NCI-H2227 (cell line): Measurements from ENCODE around the gene PINK1.
"Not testable (repeated sequence)": the region's sequence is repeated elsewhere in the genome, so short reads cannot be mapped to it uniquely, and the experiment has no call there.

Experiments
- DNase-seq: peaks from one replicate; lab custom pipeline; 2025; ENCODE audit not compliant: unreplicated experiment; lab: John Stamatoyannopoulos, UW

PINK1 gene

DNA sequence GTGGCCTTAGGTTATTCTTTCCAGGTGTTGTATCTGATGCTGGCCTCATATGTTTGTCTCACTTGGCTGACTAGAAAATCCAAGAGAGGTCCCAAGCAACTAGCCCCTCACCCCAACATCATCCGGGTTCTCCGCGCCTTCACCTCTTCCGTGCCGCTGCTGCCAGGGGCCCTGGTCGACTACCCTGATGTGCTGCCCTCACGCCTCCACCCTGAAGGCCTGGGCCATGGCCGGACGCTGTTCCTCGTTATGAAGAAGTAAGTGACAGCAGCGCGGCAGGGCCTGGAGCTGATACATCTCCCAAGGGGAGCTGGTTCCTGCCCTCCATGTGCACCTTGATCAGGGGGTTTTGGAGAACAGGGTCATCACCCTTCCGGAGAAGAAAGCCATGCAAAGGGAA, 11.2 kb downstream of the PINK1 start:
- DNase-seq: no peak

- DNase-seq: no peak
These were observed 12.2 kb downstream of the PINK1 start for GRCh38 chr1:20645414-20645813.

GRCh38 chr1:20648438-20648837, 15.2 kb downstream of the PINK1 start:
- DNase-seq: no peak

DNA sequence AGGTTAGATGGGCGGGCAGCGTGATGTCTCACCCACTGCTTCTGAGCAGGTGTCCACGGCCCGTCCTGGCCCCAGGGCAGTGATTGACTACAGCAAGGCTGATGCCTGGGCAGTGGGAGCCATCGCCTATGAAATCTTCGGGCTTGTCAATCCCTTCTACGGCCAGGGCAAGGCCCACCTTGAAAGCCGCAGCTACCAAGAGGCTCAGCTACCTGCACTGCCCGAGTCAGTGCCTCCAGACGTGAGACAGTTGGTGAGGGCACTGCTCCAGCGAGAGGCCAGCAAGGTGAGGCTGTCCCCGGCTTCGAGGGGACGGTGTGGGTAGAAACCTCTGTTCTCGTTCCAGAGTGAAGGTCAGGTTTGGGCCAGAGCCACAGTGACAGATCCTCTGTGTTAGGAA, 15.7 kb downstream of the PINK1 start:
- DNase-seq: no peak

GRCh38 chr1:20652300-20652699, 19.0 kb downstream of the PINK1 start:
- no peak for DNase-seq

GRCh38 chr1:20654104-20654690, 20.9 kb downstream of the PINK1 start:
- no peak for DNase-seq

GRCh38 chr1:20657024-20657423, 23.8 kb downstream of the PINK1 start:
- DNase-seq: no peak

- DNase-seq: no peak
These were observed 25.1 kb downstream of the PINK1 start for GRCh38 chr1:20658166-20658915.

DNA sequence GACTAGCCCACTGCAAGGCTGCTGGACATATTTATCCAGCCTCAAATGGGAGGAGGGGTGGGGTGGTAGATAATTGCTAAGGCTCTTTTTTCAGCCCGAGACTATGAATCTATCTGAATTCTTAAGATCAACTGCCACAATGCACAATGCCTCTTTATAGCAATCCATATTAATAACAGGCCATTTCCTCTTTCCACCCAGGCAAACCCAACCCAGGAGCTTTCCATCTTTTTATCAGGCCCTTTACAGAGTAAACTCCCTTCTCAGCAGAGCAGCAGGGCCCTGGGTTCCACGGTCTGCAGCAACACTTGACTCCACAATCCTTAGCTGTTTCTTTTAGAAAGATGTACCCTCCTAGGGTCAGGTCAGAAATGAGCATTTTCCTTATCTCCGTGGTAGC, 27.1 kb downstream of the PINK1 start:
- no peak for DNase-seq

DNA sequence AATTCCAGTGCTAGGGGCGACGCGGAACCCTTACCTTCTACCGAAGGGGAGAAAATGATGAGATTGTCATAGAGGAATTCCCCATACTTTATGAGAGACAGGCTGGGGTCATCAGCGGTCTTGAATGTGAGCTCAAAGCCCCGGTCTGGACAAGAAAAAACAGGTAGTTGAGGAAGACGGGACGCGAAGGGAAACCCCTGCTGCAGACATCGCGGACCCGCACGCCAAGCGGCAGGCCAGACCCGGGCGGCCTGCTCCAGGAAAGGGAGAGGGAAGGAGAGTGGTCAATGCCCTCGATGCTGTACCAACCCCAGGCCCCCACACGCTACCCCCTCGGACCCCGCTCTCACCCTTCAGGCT, 27.6 kb downstream of the PINK1 start:
- no peak for DNase-seq

DNA sequence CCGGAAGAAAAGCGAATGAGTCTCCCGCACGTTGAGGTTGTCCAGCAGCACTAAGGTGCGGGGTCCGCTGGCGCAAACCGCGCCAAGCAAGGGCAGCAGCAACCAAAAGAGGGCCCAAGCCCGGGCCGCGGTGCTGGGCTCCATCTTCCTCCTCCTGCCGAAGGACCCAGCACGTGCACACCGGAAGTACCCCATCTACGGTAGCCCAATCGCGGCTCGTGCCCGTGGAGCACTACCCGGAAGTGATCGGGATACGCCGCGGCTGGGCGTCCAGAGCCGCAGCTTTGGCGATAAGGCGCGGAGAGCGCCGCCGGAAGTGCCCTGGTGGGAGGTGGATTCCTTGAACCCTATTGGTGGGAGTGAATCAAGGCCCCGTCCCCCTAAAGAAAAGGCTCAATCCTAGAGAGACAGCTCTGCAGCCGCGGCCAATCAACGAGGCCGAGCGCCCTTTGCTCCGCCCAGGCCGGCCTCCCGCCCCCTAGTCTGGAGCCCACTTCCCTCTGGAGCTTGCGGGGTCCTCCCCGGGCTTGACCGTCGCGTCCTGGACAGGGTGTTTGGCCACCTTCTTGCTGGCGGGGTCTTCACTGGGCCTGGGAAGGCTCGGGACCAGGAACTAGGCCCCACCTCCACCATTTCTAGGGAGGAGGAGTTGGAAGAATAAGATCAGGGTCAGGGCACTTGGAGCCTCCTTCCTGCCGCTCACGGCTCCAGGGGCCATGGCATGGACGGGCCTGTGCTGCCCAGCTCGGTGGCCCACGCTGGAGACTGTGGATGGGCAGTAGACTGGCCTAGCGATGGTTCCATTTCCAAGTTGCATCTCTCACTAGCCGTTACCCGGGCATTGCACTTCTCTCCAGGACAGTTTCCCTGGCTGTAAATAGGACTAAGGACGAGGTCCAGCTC, 28.2 kb downstream of the PINK1 start, which contains the start of gene DDOST:
Gene DDOST (minus strand): TSS at position 163 of the 903 bp plus-strand sequence. CDS start 19 bp downstream, at position 144.
- peak; percentile 99 for DNase-seq

DNA sequence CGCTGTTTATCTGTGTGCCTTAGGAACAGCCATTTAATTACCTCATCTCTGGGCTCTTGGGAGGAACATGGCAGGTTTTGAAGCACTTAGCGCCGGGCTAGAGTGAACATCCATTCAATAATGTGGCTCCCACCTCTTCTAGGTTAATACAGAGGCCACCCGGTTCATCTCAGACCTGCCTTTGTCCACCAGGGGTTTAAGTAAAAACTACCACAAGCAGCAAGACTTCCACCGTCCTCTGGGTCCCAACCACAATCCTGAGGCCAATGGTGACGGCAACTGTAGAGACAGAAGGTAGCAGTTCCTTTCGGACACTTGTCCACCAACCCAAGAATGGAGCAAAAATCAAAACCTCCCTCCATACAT, 28.8 kb downstream of the PINK1 start:
- DNase-seq: no peak

DNA sequence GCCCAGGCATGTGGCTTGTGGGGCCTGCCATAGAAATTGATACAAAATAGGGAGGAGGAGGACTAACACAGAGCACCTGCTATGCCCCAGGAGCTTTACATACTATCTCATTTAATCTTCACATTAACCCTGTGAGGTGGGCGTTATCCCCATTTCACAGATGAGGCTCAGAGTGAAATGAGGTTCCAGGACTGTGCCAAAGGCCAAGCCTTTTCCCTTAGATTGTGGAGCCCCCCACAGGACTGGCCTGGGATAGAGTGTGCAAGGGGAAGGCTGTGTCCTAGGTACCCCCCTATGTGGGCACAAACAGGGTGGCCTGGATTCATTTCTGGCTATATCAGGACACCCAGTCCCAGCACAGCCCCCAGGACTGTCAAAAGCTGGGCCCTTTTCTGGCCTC, 30.1 kb downstream of the PINK1 start:
- no peak for DNase-seq

GRCh38 chr1:20663969-20664715, 30.9 kb downstream of the PINK1 start:
- DNase-seq: no peak

GRCh38 chr1:20665726-20666125, 32.5 kb downstream of the PINK1 start:
- DNase-seq: no peak

- no peak for DNase-seq
These were observed 32.9 kb downstream of the PINK1 start for GRCh38 chr1:20666146-20666545.

DNA sequence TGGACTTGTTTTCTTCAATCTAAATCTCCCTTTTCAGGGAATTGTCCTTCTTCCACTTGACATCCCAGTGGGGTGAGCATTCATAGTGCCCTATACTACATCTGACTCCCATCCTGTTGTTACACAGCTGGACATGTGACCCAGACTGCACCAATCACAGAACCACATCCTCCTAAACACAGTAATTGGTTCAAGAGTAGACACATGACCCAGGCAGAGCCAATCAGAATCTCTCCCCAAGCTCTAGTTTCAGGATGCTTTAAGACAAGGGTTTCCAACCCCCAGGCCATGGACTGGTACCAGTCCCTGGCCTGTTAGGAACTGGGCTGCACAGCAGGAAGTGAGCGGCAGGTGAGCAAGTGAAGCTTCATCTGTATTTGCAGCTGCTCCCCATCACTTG, 33.5 kb downstream of the PINK1 start:
- DNase-seq: no peak

DNA sequence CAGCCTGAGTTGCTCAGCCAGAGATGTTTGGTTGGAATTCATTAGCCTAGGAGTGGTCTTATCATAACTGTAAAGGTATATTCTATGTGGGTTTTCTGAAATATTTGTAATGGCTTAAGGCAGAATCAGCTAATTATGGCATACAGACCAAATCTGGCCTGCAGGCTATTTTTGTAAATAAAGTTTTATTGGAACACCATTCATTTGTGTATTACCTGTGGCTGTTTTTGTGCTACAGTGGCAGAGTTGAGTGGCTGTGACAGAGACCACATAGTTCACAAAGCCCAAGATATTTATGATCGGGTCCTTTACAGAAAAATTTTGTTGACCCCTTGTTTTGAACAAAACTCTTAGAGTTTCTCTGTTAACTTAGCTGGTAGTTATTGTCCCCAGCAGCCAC, 35.3 kb downstream of the PINK1 start:
- no peak for DNase-seq

- no peak for DNase-seq
These were observed 37.7 kb downstream of the PINK1 start for GRCh38 chr1:20670936-20671335.

DNA sequence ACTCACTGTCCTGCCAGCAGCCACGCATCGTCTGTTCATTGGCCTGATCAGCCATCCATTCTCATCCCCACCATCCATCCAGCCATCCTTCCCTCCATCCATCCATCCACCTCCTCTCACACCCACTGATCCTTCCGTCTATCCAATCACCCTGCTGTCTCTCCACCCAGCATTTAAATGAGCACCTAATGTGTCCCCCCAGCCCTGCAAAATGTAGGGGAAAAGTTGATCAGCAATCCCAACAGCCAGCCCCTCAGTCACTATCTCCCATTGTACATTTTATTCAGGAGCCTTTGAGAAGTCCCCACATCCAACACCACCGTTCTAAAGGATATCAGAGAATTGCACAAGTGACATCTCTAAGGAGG, 39.0 kb downstream of the PINK1 start:
- DNase-seq: no peak

DNA sequence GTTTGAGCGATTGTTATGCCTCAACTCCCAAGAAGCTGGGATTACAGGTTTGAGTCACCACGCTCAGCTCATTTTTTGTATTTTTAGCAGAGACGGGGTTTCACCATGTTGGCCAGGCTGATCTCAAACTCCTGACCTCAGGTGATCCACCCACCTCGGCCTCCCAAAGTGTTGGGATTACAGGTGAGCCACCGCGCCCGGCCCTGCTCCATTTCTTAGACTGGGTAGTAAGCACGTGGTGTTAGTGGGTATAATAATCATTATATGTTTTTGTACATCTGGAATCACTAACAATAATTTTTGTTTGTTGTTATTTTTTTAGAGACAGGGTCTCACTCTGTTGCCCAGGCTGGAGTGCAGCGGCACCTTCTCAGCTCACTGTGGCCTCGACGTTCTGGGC, 40.4 kb downstream of the PINK1 start:
- DNase-seq: not testable (repeated sequence)
